K562 (cell line): ENCODE data around the gene TMC8. TPM values are rescaled to one million over a fixed set of nuclear protein-coding genes. Genes with fewer than 3 reads are reported as not detected.

Source experiments
- ATAC-seq: fragments of 200-7000 bp; cut with Tn5 transposase; 3 replicates; pipeline ENCODE4 v1.9.1; 2020; ENCODE audit warnings: moderate library complexity
- BruUV-seq: library from RNA; stranded (reverse); fragments of 400-500 nt; replicated peaks from 2 replicates; lab custom pipeline; 2021; lab: Mats Ljungman, UMichigan
- CTCF ChIA-PET: fragments of 300-600 bp; formaldehyde crosslinking; extraction: SDS; loops from one replicate; lab custom pipeline; 2021; ENCODE audit warnings: low intra/inter-chr PET ratio; lab: Yijun Ruan, JAX
- POLR2A ChIA-PET: fragments of 300-600, 350-650 bp; sonication (Branson Sonifier 250); formaldehyde crosslinking; extraction: SDS; loops from one replicate; lab custom pipeline; 2021; ENCODE audit warnings: antibody characterized with exemption, inconsistent platforms; lab: Yijun Ruan, JAX
- DNase-seq, 4 experiments: peaks; one replicate each; pipeline versions ENCODE4 v3.0.0 to v3.0.0-alpha.2; 2011 to 2018; ENCODE audit warnings: low spot score in 3 of 4, mixed read lengths in 3 of 4; ENCODE audit errors: extremely low read depth in 1 of 4
- FAIRE-seq: peaks from 2 replicates; lab custom pipeline; 2011; peaks lifted over from hg19 to GRCh38; lab: Jason Lieb, UNC
- H2AFZ ChIP-seq: 2 replicates; pipeline ENCODE4 v1.6.0; 2011; ENCODE audit warnings: low read depth, low read length, control low read depth, inconsistent platforms
- H3K27ac ChIP-seq: fragments of 200-600 bp; 3 replicates; pipeline ENCODE4 v1.8.0; 2011; ENCODE audit warnings: low read depth, mild to moderate bottlenecking, control low read depth, inconsistent platforms, low read length, moderate library complexity, mixed read lengths; ENCODE audit errors: extremely low read depth
- H3K27me3 ChIP-seq, 2 experiments: fragments of 300-600 bp in 1 of 2; 2 replicates in 1 of 2; 3 replicates in 1 of 2; pipeline versions ENCODE4 v1.6.0 to v1.8.0; 2011; ENCODE audit warnings: inconsistent platforms in 2 of 2, low read length in 2 of 2, mild to moderate bottlenecking in 1 of 2, mixed read lengths in 1 of 2, moderate library complexity in 1 of 2; ENCODE audit not compliant: control insufficient read depth in 2 of 2, insufficient read depth in 2 of 2
- H3K36me3 ChIP-seq: fragments of 300-600 bp; 3 replicates; pipeline ENCODE4 v1.8.0; 2011; ENCODE audit warnings: mild to moderate bottlenecking, low read length, inconsistent platforms; ENCODE audit not compliant: control insufficient read depth, insufficient read depth
- H3K4me1 ChIP-seq, 2 experiments: fragments of 200-600 bp in 1 of 2; replicated peaks in 1 of 2; 2 replicates in 1 of 2; 3 replicates in 1 of 2; pipeline versions ENCODE4 v1.5.1 to v1.8.0; 2011; ENCODE audit warnings: inconsistent platforms in 2 of 2, low read length in 2 of 2, mild to moderate bottlenecking in 1 of 2, mixed read lengths in 1 of 2, moderate library complexity in 1 of 2; ENCODE audit not compliant: control insufficient read depth in 2 of 2, insufficient read depth in 2 of 2
- H3K4me2 ChIP-seq: 2 replicates; pipeline ENCODE4 v1.6.1; 2011; ENCODE audit warnings: low read length, control low read depth, inconsistent platforms, mixed read lengths; ENCODE audit not compliant: insufficient read depth
- H3K4me3 ChIP-seq: fragments of 200-600 bp; sonication (generic), shearing (Covaris generic); 2 replicates; pipeline ENCODE4 v1.5.1; 2016; ENCODE audit warnings: control low read depth, inconsistent platforms
- H3K79me2 ChIP-seq: fragments of 200-600 bp; 3 replicates; pipeline ENCODE4 v1.8.0; 2011; ENCODE audit warnings: low read length, inconsistent platforms; ENCODE audit not compliant: control insufficient read depth, insufficient read depth
- H3K9ac ChIP-seq, 2 experiments: 2 replicates each; pipeline versions ENCODE4 v1.6.0 to v1.6.1; 2011; ENCODE audit warnings: low read depth in 2 of 2, low read length in 2 of 2, control low read depth in 1 of 2, inconsistent platforms in 1 of 2, mild to moderate bottlenecking in 1 of 2, mixed read lengths in 1 of 2; ENCODE audit not compliant: insufficient read depth in 1 of 2
- H3K9me1 ChIP-seq: one replicate; pipeline ENCODE4 v1.6.0; 2011; ENCODE audit warnings: inconsistent platforms, mild to moderate bottlenecking, low read length, moderate library complexity; ENCODE audit not compliant: control insufficient read depth, insufficient read depth
- H3K9me3 ChIP-seq: replicated peaks from 2 replicates; pipeline ENCODE4 v1.5.1; 2011; ENCODE audit warnings: low read depth, low read length, inconsistent platforms; ENCODE audit not compliant: control insufficient read depth, insufficient read depth
- H4K20me1 ChIP-seq: replicated peaks from 2 replicates; pipeline ENCODE4 v1.6.1; 2011; ENCODE audit warnings: low read length, inconsistent platforms, mixed read lengths; ENCODE audit not compliant: control insufficient read depth, insufficient read depth
- ATF7 ChIP-seq: fragments of 450-650 bp; IDR thresholded peaks from 2 replicates; pipeline ENCODE4 v1.7.1; 2014; ENCODE audit warnings: mild to moderate bottlenecking, moderate library complexity
- CAMTA2 ChIP-seq: fragments of 250-450 bp; sonication (Bioruptor Pico); conservative IDR thresholded peaks from 2 replicates; pipeline ENCODE4 v1.5.1; 2022
- CGGBP1 ChIP-seq: fragments of 250-450 bp; sonication (Bioruptor Pico); IDR thresholded peaks from 2 replicates; pipeline ENCODE4 v1.9.0; 2021; ENCODE audit warnings: mild to moderate bottlenecking
- CREB3 ChIP-seq: fragments of 450-650 bp; conservative IDR thresholded peaks from 2 replicates; pipeline ENCODE4 v1.6.1; 2016; ENCODE audit warnings: missing genetic modification characterization, low read depth, mild to moderate bottlenecking, missing compliant biosample characterization, moderate library complexity
- ELK3 ChIP-seq: fragments of 450-650 bp; formaldehyde crosslinking; IDR thresholded peaks from 2 replicates; pipeline ENCODE4 v1.4.0; 2020; ENCODE audit warnings: mild to moderate bottlenecking
- KAT2B ChIP-seq: IDR thresholded peaks from one replicate; pipeline ENCODE4 v1.6.1; 2012; ENCODE audit warnings: low read depth, mild to moderate bottlenecking, control low read depth, inconsistent platforms, low read length, moderate library complexity
- KAT8 ChIP-seq: fragments of 450-650 bp; IDR thresholded peaks from 2 replicates; pipeline ENCODE4 v1.6.1; 2016; ENCODE audit warnings: low read depth, mild to moderate bottlenecking
- MCM2 ChIP-seq: fragments of 450-650 bp; IDR thresholded peaks from 2 replicates; pipeline ENCODE4 v1.6.1; 2017; ENCODE audit warnings: low read depth, mild to moderate bottlenecking
- PCBP2 ChIP-seq: fragments of 200-400 bp; formaldehyde crosslinking; IDR thresholded peaks from 2 replicates; pipeline ENCODE4 v1.6.1; 2018; ENCODE audit warnings: low read length, low read depth, mild to moderate bottlenecking, moderate library complexity; ENCODE audit not compliant: poor library complexity, severe bottlenecking
- PHF21A ChIP-seq: fragments of 450-650 bp; IDR thresholded peaks from 2 replicates; pipeline ENCODE4 v1.6.1; 2017; ENCODE audit warnings: low read depth, borderline replicate concordance
- PHTF2 ChIP-seq: fragments of 250-450 bp; sonication (Bioruptor Pico); IDR thresholded peaks from 2 replicates; pipeline ENCODE4 v1.5.0; 2021; ENCODE audit warnings: mild to moderate bottlenecking
- PRMT5 ChIP-seq: sonication (generic); formaldehyde crosslinking; IDR thresholded peaks from 2 replicates; pipeline ENCODE4 v1.5.0; 2020; ENCODE audit warnings: missing genetic modification reagents
- RFX1 ChIP-seq: fragments of 450-650 bp; IDR thresholded peaks from 2 replicates; pipeline ENCODE4 v1.6.1; 2016; ENCODE audit warnings: mild to moderate bottlenecking, moderate library complexity
- SRSF1 ChIP-seq: fragments of 200-400 bp; formaldehyde crosslinking; IDR thresholded peaks from 2 replicates; pipeline ENCODE4 v1.6.1; 2017; ENCODE audit warnings: mild to moderate bottlenecking, low read depth, low read length, moderate library complexity
- TAF15 ChIP-seq: fragments of 200-400 bp; formaldehyde crosslinking; IDR thresholded peaks from 2 replicates; pipeline ENCODE4 v1.6.1; 2017; ENCODE audit warnings: mild to moderate bottlenecking, low read depth, low read length, moderate library complexity
- TBP ChIP-seq: optimal IDR thresholded peaks from 2 replicates; pipeline ENCODE3; 2011; ENCODE audit warnings: low read depth, low read length, improper control_type of control experiment
- XRCC4 ChIP-seq: IDR thresholded peaks from one replicate; pipeline ENCODE4 v1.6.1; 2011; ENCODE audit not compliant: insufficient read depth, insufficient read length; ENCODE audit errors: extremely low read depth
- ZNF274 ChIP-seq: IDR thresholded peaks from 2 replicates; pipeline ENCODE4 v1.6.1; 2011; ENCODE audit warnings: low read depth, mild to moderate bottlenecking, low read length, moderate library complexity, borderline replicate concordance
- WGBS: fragments of 100-300 bp; shearing (Covaris generic); methylation state at CpG from one replicate; pipeline ENCODE4 v1.1.6; 2016; ENCODE audit warnings: low coverage, mixed read lengths; ENCODE audit not compliant: insufficient coverage; ENCODE audit errors: missing lambda C conversion rate; 5-methylcytosine and 5-hydroxymethylcytosine counted together
- in situ Hi-C: fragments of 300-500 bp; cut with MboI; formaldehyde crosslinking; loops from 4 replicates; pipeline ENCODE4 v1.15.0; 2018; ENCODE audit warnings: inconsistent platforms, mixed read lengths
- intact Hi-C: fragments of 100-400 bp; cut with micrococcal nuclease; formaldehyde crosslinking; loops from 2 replicates; pipeline ENCODE4 v1.14.2; 2022
- polyA plus RNA-seq, 8 experiments: library from polyadenylated mRNA; depleted of rRNA in 4 of 8; stranded (reverse) in 5 of 8; unstranded in 3 of 8; fragments of >200 nt; fragmentation: Nextera tagmentation in 2 of 8; fragmentation: Illumina TruSeq in 1 of 8; extraction: Ambion mirVana in 2 of 8; extraction: Trizol in 1 of 8; gene quantifications; 2 replicates each; pipeline versions ENCODE4 v1.2.1 to v1.2.3, GENCODE V29; 2011 to 2014; ENCODE audit warnings: inconsistent platforms in 1 of 8, missing spikeins in 1 of 8
- total RNA-seq, 7 experiments: library from RNA; depleted of rRNA in 6 of 7; stranded (reverse); fragments of >200 nt in 6 of 7; fragmentation: Illumina TruSeq in 2 of 7; extraction: Trizol in 2 of 7; gene quantifications; 2 replicates each; pipeline versions ENCODE4 v1.2.1 to v1.2.3, GENCODE V29; 2011 to 2021; ENCODE audit warnings: low replicate concordance in 1 of 7
- TF ChIP-seq, protein P1 (sequence below): fragments of 450-650 bp; formaldehyde crosslinking; IDR thresholded peaks from 2 replicates; pipeline ENCODE4 v1.4.0; 2020; ENCODE audit warnings: mild to moderate bottlenecking, moderate library complexity

TMC8 gene
- total and polyA plus RNA-seq, 9 of the 15 experiments (the other 6 are each of a cell fraction or from before 2014, with no cell fraction given), result 0.13 to 10.9 (median 2.8) TPM

DNA sequence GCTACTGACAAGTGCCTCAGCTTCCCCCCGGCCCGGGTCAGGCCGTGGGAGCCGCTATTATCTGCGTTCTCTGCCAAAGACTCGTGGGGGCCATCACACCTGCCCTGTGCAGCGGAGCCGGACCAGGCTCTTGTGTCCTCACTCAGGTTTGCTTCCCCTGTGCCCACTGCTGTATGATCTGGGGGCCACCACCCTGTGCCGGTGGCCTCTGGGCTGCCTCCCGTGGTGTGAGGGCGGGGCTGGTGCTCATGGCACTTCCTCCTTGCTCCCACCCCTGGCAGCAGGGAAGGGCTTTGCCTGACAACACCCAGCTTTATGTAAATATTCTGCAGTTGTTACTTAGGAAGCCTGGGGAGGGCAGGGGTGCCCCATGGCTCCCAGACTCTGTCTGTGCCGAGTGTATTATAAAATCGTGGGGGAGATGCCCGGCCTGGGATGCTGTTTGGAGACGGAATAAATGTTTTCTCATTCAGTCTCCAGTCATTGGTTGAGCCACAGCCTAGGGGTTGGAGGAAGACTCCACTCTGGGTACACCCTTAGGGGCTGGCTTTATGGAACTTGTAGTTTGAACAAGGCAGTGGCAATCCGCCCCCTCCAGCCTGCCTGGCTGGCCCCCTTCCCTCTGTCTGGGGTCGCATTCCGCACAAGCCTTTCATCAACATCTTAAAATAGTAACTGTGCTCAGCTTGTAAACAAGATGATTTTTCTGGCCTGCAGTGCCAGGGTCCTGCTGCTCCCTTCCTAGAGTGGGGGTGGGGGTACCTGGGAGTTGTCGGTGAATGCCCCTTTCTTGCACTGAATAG is 41.9 kb downstream of the TMC8 start:
- peaks cover 17% of the 10 kb centered on the region for H4K20me1 ChIP-seq
- no peaks in the 10 kb centered on the region for H3K9me3 ChIP-seq
- H3K4me2 ChIP-seq, result no peak overlapping the region
- H3K4me1 ChIP-seq, result peaks cover 20 to 76% of the 10 kb centered on the region in 2 experiments
- no TSS peak for BruUV-seq
- POLR2A ChIA-PET, result interaction anchor here (0.8 to 2.4 kb wide), 7 partner anchors 11 to 234 kb away, joined by 3 to 16 read pairs (median 3); partner anchors contain the start of genes AFMID and TK1
- peak overlapping the region in 1 of 2 experiments; percentile 33; a peak in 1 of 4 replicates for H3K9ac ChIP-seq
- H3K36me3 ChIP-seq, result peaks cover 80% of the 10 kb centered on the region; the same call in 2 of the 3 replicates
- no peak overlapping the region for H3K27ac ChIP-seq
- CTCF ChIA-PET, result no interaction called here
- H3K79me2 ChIP-seq, result peaks cover 38% of the 10 kb centered on the region
- DNase-seq (no peak), ATAC-seq (no peak), FAIRE-seq (no peak)
- H3K27me3 ChIP-seq, result no peaks in the 10 kb centered on the region
- peaks cover 5% of the 10 kb centered on the region for H3K9me1 ChIP-seq
- intact Hi-C loops, result no loop called here
- no peak overlapping the region for H3K4me3 ChIP-seq
- in situ Hi-C loops, result loop anchor here (5.0 kb wide), 1 partner anchor 60 kb away; no protein-coding TSS in a partner anchor
- no peak overlapping the region for H2AFZ ChIP-seq
- WGBS, result 67% methylated on average over 19 of the region's 19 CpGs
- TF ChIP-seq TBP (no peak), PHTF2 (CRISPR knock-in tag) (no peak), PHF21A (no peak), CGGBP1 (CRISPR knock-in tag) (no peak), ZNF274 (no peak), RFX1 (no peak), SRSF1 (no peak), PRMT5 (CRISPR knock-in tag) (no peak), PCBP2 (no peak), CREB3 (tag) (no peak), MCM2 (no peak), XRCC4 (no peak), ELK3 (CRISPR knock-in tag) (no peak), ATF7 (no peak), KAT2B (no peak), CAMTA2 (CRISPR knock-in tag) (no peak), TAF15 (no peak), KAT8 (no peak)
- TF ChIP-seq, protein P1, sequence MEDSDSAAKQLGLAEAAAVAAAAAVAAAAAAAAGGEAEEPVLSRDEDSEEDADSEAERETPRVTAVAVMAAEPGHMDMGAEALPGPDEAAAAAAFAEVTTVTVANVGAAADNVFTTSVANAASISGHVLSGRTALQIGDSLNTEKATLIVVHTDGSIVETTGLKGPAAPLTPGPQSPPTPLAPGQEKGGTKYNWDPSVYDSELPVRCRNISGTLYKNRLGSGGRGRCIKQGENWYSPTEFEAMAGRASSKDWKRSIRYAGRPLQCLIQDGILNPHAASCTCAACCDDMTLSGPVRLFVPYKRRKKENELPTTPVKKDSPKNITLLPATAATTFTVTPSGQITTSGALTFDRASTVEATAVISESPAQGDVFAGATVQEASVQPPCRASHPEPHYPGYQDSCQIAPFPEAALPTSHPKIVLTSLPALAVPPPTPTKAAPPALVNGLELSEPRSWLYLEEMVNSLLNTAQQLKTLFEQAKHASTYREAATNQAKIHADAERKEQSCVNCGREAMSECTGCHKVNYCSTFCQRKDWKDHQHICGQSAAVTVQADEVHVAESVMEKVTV (CRISPR knock-in tag), result no peak
